Tibial artery (tissue), 4 donors: Measurements from ENCODE around the gene ZNF865.

ENCODE experiments used
- DNase-seq, 2 donors: peaks; one replicate each; pipeline ENCODE4 v3.0.0-alpha.2; 2019
- H3K27ac ChIP-seq, 2 donors: fragments of 200-600 bp; sonication (generic) in 1 of 2; 1 replicate in 1 of 2; 2 replicates in 1 of 2; pipeline ENCODE4 v1.5.1; 2018 to 2019; ENCODE audit warnings: mild to moderate bottlenecking in 1 of 2
- H3K27me3 ChIP-seq, 2 donors: fragments of 200-600 bp; sonication (generic) in 1 of 2; one replicate each; pipeline versions ENCODE4 v1.5.1 to v1.6.0; 2016 to 2019
- H3K36me3 ChIP-seq, 3 donors: fragments of 200-600 bp; sonication (generic) in 2 of 3; one replicate each; pipeline ENCODE4 v1.5.1; 2016 to 2019; ENCODE audit warnings: mild to moderate bottlenecking in 2 of 3
- H3K4me1 ChIP-seq, 4 donors: fragments of 200-600 bp; sonication (generic) in 2 of 4; 1 replicate in 3 of 4; 2 replicates in 1 of 4; pipeline ENCODE4 v1.5.1; 2016 to 2019
- H3K4me3 ChIP-seq, 2 donors: fragments of 200-600 bp; sonication (generic) in 1 of 2; 1 replicate in 1 of 2; 2 replicates in 1 of 2; pipeline ENCODE4 v1.5.1; 2018 to 2019; ENCODE audit warnings: mild to moderate bottlenecking in 2 of 2
- H3K9me3 ChIP-seq, 3 donors: fragments of 200-600 bp; sonication (generic) in 1 of 3; one replicate each; pipeline ENCODE4 v1.5.1; 2016 to 2019
- intact Hi-C: fragments of 100-400 bp; cut with DNase I; formaldehyde crosslinking; loops from one replicate; pipeline ENCODE4 v1.15.0; 2023; ENCODE audit warnings: low total_unique reads
- TF ChIP-seq, protein P1 (sequence below), 2 experiments: fragments of 200-600 bp in 1 of 2; fragments of 450-650 bp in 1 of 2; IDR thresholded peaks; one replicate each; pipeline ENCODE4 v1.5.1; 2017 to 2019; ENCODE audit warnings: antibody characterized with exemption in 2 of 2, mild to moderate bottlenecking in 1 of 2, moderate library complexity in 1 of 2

Gene ZNF865

GRCh38 chr19:55597501-55597921 lies 7.9 kb upstream of the ZNF865 start:
- TF ChIP-seq, protein P1, sequence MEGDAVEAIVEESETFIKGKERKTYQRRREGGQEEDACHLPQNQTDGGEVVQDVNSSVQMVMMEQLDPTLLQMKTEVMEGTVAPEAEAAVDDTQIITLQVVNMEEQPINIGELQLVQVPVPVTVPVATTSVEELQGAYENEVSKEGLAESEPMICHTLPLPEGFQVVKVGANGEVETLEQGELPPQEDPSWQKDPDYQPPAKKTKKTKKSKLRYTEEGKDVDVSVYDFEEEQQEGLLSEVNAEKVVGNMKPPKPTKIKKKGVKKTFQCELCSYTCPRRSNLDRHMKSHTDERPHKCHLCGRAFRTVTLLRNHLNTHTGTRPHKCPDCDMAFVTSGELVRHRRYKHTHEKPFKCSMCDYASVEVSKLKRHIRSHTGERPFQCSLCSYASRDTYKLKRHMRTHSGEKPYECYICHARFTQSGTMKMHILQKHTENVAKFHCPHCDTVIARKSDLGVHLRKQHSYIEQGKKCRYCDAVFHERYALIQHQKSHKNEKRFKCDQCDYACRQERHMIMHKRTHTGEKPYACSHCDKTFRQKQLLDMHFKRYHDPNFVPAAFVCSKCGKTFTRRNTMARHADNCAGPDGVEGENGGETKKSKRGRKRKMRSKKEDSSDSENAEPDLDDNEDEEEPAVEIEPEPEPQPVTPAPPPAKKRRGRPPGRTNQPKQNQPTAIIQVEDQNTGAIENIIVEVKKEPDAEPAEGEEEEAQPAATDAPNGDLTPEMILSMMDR (IDR thresholded peaks at IDR 0.05), result no peak
- DNase-seq, result no peak
- Histone ChIP-seq H3K27me3 (no peaks in the 10 kb centered on the region), H3K4me1 (peaks cover 3 to 23% (median 8%) of the 10 kb centered on the region in 4 donors), H3K9me3 (no peaks in the 10 kb centered on the region), H3K27ac (no peak overlapping the region), H3K36me3 (peaks cover 0 to 55% (median 24%) of the 10 kb centered on the region in 3 donors), H3K4me3 (no peak overlapping the region)
- intact Hi-C loops, result loop anchor here (5.0 kb wide), 1 partner anchor 35 kb away; no protein-coding TSS in a partner anchor

DNA sequence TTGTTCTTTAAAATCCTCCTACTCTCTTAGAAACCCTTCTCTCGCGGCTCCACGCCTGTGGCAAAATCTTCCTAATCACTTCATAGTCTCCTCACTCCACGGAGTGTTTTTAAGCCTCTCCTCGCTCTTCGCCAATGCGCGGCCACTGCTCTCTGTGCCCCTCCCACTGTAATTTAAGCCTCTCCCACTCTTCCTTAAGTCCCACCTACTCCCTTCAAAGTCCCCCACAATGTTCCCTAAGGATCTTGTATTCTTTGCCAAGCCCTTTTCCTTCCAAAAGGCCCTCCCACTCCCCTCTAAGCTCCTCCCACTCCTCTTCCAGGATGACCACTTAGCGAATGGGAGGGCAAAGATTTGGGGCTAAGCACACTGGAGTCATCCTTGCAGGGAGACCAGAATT lies 7.4 kb upstream of the ZNF865 start:
- Histone ChIP-seq H3K4me3 (no peak overlapping the region), H3K4me1 (peaks cover 3 to 23% (median 8%) of the 10 kb centered on the region in 4 donors), H3K27me3 (no peaks in the 10 kb centered on the region), H3K27ac (peak overlapping the region in 1 of 2 donors; percentile 93), H3K9me3 (no peaks in the 10 kb centered on the region), H3K36me3 (peaks cover 0 to 55% (median 22%) of the 10 kb centered on the region in 3 donors)
- DNase-seq, result no peak
- intact Hi-C loops, result loop anchor here (5.0 kb wide), 1 partner anchor 34 kb away; no protein-coding TSS in a partner anchor
- TF ChIP-seq, protein P1 (IDR thresholded peaks at IDR 0.05), result no peak

GRCh38 chr19:55598719-55599467 lies 6.6 kb upstream of the ZNF865 start:
- intact Hi-C loops, result loop anchor here (5.0 kb wide), 1 partner anchor 33 kb away; no protein-coding TSS in a partner anchor
- no peaks in the 10 kb centered on the region for H3K9me3 ChIP-seq

GRCh38 chr19:55599468-55599841 lies 6.0 kb upstream of the ZNF865 start, which contains the start of gene FIZ1:
Gene FIZ1 (minus strand): TSS chr19:55599517. CDS start chr19:55597865, 1,652 bp downstream.
- H3K27ac ChIP-seq, result peak within 1 kb of the TSS; percentile 93 to 95
- H3K9me3 ChIP-seq, result no peaks in the 10 kb centered on the region
- H3K27me3 ChIP-seq, result no peaks in the 10 kb centered on the region
- TF ChIP-seq, protein P1 (IDR thresholded peaks at IDR 0.05), result no peak
- intact Hi-C loops, result loop anchor here (5.0 kb wide), 1 partner anchor 33 kb away; no protein-coding TSS in a partner anchor
- H3K4me3 ChIP-seq, result peak within 1 kb of the TSS; percentile 74 to 75
- peaks cover 0 to 45% (median 22%) of the 10 kb centered on the region in 3 donors for H3K36me3 ChIP-seq
- peaks cover 3 to 28% (median 12%) of the 10 kb centered on the region in 4 donors for H3K4me1 ChIP-seq
- peak; percentile 99 to 100 for DNase-seq

More at GRCh38 chr19:55598719-55599467, 6.6 kb upstream of the ZNF865 start:
- Histone ChIP-seq H3K27ac (peak overlapping the region; percentile 93 to 95), H3K36me3 (peaks cover 0 to 48% (median 22%) of the 10 kb centered on the region in 3 donors), H3K4me3 (peak overlapping the region; percentile 74 to 75), H3K4me1 (peaks cover 3 to 23% (median 9%) of the 10 kb centered on the region in 4 donors), H3K27me3 (no peaks in the 10 kb centered on the region)
- TF ChIP-seq, protein P1 (IDR thresholded peaks at IDR 0.05), result peak in 1 of 2 experiments; percentile 6
- DNase-seq, result peak; percentile 93 to 96

DNA sequence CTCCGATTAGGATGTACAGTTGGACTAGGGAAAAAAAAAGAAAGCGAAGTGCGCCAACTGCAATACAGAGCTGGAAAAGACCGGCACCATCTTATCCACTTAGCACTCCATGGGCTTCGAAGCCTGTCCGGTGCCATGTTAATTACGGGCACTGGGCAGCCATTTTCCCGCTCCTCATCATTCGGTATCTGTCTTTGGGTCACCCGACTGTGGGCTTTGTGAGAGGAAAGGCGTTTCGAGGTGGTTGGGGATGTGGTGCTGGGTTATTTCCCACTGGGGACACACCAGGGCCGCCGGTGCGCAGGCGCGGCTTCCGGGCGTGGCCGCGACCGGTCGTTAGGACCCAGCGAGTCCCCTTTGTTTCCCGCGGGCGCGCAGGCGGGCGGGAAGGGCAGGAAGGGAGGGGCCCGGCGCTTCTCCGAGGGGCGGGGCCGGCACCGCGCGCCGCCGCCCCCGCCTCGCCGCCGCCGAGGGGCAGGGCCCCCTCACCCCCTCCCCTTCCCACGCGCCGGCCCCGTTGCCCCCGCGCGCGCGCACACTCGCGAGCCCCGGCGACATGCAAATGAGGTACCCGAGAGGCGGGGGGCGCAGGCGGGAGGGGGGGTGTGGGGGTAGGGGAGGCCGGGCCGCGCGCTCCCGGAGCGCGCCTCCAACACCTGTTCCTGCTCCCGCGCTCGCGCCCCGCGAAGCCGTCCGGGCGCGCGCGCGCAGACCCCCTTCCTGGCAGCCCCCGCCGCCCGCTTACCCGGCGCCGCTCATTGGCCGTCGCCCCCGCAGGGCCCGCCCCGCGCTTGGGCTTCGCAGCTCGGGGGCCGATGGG lies 5.4 kb upstream of the ZNF865 start, which contains the start of gene ZNF524:
TSS of gene ZNF524 (plus strand) at position 447 of the 820 bp plus-strand sequence. CDS start 1,825 bp downstream, outside the sequence.
- peaks cover 3 to 32% (median 17%) of the 10 kb centered on the region in 4 donors for H3K4me1 ChIP-seq
- no peaks in the 10 kb centered on the region for H3K27me3 ChIP-seq
- TF ChIP-seq, protein P1 (IDR thresholded peaks at IDR 0.05), result no peak
- peak within 1 kb of the TSS; percentile 74 to 75 for H3K4me3 ChIP-seq
- intact Hi-C loops, result loop anchor here (5.0 kb wide), 1 partner anchor 32 kb away; no protein-coding TSS in a partner anchor
- no peaks in the 10 kb centered on the region for H3K9me3 ChIP-seq
- peak within 1 kb of the TSS; percentile 93 to 95 for H3K27ac ChIP-seq
- DNase-seq, result peak; percentile 88 to 93
- H3K36me3 ChIP-seq, result peaks cover 0 to 41% (median 20%) of the 10 kb centered on the region in 3 donors
